ENCODE data around the gene RBMS2. TPM values are rescaled to one million over a fixed set of nuclear protein-coding genes. Genes with fewer than 3 reads are reported as not detected.

Gene RBMS2
- total and polyA plus RNA-seq, 2 donors (not counting 1 experiment from before 2014, with no cell fraction given), result 0.81 to 7.6 TPM

- CTCF ChIA-PET, result no interaction called here
- no peaks in the 10 kb centered on the region for H3K79me2 ChIP-seq (ENCODE audit: control insufficient read depth, insufficient read depth, low read length)
- POLR2A ChIA-PET, result no interaction called here
Measured at GRCh38 chr12:56551070-56551469, 29.4 kb downstream of the RBMS2 start.

More at GRCh38 chr12:56551070-56551469, 29.4 kb downstream of the RBMS2 start:
- Mint-ChIP-seq H3K9me3 (ENCODE audit: insufficient read depth) (no peaks in the 10 kb centered on the region), H3K4me1 (no peaks in the 10 kb centered on the region), H3K27ac (no peak overlapping the region), H3K4me3 (no peak overlapping the region), H3K27me3 (peaks cover 7% of the 10 kb centered on the region)
- TF ChIP-seq EZH2 (IDR thresholded peaks at IDR 0.05; ENCODE audit: borderline replicate concordance, insufficient read depth, low read depth, low read length, poor library complexity, severe bottlenecking), result no peak
- TF ChIP-seq CTCF (IDR thresholded peaks at IDR 0.05), result no peak
- no peak overlapping the region for H3K4me3 ChIP-seq (ENCODE audit: control extremely low read depth in 1 of 5, extremely low read depth in 1 of 5, insufficient read depth in 1 of 5, low read depth in 2 of 5, low read length in 4 of 5)
- no peak overlapping the region for H3K4me2 ChIP-seq (replicated peaks; ENCODE audit: low read depth, low read length, poor library complexity, severe bottlenecking)
- no peaks in the 10 kb centered on the region for H4K20me1 ChIP-seq (ENCODE audit: control insufficient read depth, insufficient read depth, low read length, poor library complexity, severe bottlenecking)
- H3K27ac ChIP-seq (ENCODE audit: low read length in 2 of 2), result no peak overlapping the region
- intact Hi-C loops (cut with micrococcal nuclease), result no loop called here
- H3K9ac ChIP-seq (ENCODE audit: low read length), result no peak overlapping the region
- no peak overlapping the region for H2AFZ ChIP-seq (ENCODE audit: insufficient read depth, low read depth, low read length, poor library complexity, severe bottlenecking)
- WGBS (ENCODE audit: insufficient coverage), result no CpG with 5 or more reads among the region's 5 CpGs
- no peaks in the 10 kb centered on the region for H3K27me3 ChIP-seq (replicated peaks in 1 of 4; ENCODE audit: control extremely low read depth in 1 of 4, control insufficient read depth in 3 of 4, insufficient read depth in 4 of 4, low read length in 3 of 4)
- no peaks in the 10 kb centered on the region for H3K9me3 ChIP-seq (ENCODE audit: control extremely low read depth in 1 of 3, control insufficient read depth in 2 of 3, insufficient read depth in 1 of 3, low read length in 2 of 3)
- ATAC-seq (ENCODE audit: low read depth), result no peak
- DNase-seq, result no peak
- H3K36me3 ChIP-seq (replicated peaks in 1 of 2; ENCODE audit: control extremely low read depth in 1 of 2, control insufficient read depth in 1 of 2, extremely low read depth in 1 of 2, insufficient read depth in 2 of 2, low read length in 1 of 2), result no peaks in the 10 kb centered on the region
- H3K4me1 ChIP-seq (ENCODE audit: control insufficient read depth in 2 of 2, insufficient read depth in 2 of 2, low read length in 2 of 2), result no peaks in the 10 kb centered on the region
